Renal cortical epithelial cell (primary cell): ENCODE results near the gene SUN2. TPM values are rescaled to one million over a fixed set of nuclear protein-coding genes. Genes with fewer than 3 reads are reported as not detected.
A peak's percentile ranks its signal among the peaks of the same experiment; 100 is the strongest.

ENCODE experiments used
- DNase-seq: peaks from one replicate; pipeline ENCODE4 v3.0.0-alpha.2; 2011; ENCODE audit warnings: low read depth
- total RNA-seq: library from RNA; depleted of rRNA; stranded (reverse); fragments of >200 nt; gene quantifications from 2 replicates; pipeline ENCODE4 v1.2.3, GENCODE V29; 2014

Gene SUN2
- total RNA-seq, 1 donor from 2014 or later = 117 TPM

DNA sequence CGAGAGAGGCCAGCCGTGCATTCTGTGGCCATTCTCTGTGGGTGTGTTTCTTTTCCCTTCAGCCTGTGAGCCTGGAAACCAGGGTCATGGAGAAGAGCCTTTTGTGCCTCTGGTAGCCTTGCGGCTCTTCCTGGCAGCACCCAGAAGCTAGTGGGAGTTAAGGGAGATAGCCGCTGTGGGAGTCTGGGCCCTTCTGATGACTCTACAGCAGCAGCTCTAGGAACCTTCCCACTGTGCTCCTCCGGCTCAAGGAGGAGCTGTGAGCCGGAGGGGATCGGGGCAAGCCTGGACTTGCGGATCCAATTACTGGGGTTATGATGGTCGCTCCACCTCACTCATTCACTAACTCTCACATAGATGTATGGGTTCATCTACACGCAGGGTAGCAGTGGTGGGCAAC is 39.5 kb downstream of the SUN2 start:
- DNase-seq = no peak

GRCh38 chr22:38715852-38716251 is 39.9 kb downstream of the SUN2 start:
- no peak for DNase-seq

DNA sequence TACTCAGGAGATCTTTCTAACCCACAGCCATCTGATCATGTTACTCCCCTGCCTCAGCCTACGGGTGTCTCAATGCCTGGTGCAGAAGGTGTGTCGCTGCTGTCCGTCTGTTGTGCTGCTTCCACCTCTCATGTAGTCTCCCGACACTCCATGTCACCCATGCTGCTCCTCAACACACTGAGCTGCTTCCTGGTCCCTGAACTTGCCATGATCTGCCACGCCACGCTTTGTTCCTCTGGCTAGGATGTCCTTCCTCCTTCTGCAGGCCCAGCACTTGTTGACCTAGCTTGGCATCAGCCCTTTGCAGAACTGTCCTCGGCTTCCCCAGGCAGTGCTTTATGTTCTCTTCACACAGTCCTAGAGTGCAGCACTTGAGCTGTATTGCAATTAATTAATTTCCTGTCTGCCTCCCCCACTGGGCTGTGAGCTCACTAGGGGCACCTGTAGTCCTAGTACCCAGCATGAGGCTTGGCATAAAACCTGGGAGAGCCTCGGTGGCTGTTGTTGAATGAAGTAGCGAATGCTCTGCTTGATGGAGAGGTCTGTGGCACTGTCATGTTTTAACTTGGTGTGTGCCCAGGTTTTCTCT is 40.5 kb downstream of the SUN2 start:
- no peak for DNase-seq

GRCh38 chr22:38713921-38714320 is 41.9 kb downstream of the SUN2 start:
- DNase-seq = no peak

GRCh38 chr22:38712486-38713207 is 43.2 kb downstream of the SUN2 start:
- DNase-seq = no peak

- DNase-seq = no peak
These were observed 44.9 kb downstream of the SUN2 start for GRCh38 chr22:38710866-38711265.

DNA sequence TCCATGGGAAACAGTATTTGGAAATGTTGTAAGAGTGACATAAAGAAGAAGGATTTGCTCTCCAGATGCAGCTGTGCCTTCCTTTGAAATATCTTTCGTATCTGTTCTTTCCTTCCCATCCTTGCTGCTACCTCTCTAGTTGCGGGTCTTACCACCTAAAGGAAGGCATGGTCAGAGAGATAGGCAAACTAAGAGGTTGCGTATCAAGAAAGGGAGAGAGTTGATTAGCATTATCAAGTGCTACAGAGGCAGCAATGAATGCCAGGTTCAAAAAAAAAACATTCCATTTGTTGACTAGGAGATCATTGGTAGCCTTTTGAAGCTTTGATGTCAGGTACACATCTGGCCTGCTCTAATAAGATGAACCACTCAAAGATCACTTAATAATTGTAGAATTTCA is 45.4 kb downstream of the SUN2 start:
- no peak for DNase-seq

DNA sequence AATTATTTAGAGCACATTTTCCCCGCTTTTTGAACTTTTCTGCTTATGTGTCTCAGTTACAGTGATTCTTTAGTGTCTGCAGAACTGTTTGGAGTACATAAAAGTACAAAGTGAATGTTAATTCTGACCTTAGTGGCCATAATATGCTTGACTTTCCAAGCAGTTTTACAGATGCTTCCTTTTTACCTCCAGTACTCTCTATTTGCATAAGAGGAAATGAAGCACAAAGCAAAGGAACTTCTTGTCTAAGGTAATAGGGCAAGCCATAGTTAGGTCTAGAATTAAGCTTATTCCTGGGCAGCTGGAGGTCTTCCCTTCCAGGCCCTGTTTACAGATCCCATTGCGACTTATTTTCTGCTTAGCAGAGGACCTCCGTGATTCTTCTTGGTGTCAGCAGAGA is 46.5 kb downstream of the SUN2 start:
- no peak for DNase-seq

DNA sequence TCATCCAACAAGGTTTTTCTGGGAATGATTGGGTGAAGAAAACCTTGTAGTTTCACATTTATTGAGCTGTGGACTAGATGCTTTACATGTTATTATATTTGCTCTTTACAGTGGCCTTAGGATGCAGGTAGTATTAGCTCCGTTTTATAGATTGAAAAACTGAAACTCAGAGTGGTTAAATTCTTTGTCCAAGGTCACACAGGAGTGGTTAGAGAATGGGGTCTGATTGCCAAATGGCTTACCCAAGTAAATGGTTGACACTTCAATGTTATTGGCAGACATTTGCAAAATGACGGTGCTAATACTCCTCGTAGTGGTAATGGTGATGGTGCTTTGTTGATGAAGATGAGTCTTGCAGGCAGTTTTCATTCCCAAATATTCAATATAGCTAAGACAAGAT is 47.8 kb downstream of the SUN2 start:
- DNase-seq = no peak

DNA sequence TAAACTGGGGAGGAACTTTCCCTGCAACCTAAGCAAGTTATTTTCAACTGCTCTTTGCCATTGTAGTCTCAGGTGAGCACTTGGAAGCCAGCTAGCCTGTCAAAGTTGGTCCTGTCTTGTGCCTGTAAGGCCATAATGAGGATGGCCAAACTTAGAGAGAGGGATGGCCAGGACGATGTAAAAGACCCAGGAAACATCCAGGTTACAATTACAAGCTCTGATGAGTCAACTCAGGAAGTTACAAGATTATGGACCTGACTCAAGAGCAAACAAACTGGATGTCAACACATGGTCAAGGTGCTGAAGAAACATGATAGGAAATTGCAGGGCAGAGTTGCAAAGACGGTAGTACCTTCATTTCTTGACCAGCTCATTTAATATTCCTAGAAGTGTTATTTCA is 48.5 kb downstream of the SUN2 start:
- peak; percentile 85 for DNase-seq

- DNase-seq = peak; percentile 38
These were observed 49.0 kb downstream of the SUN2 start for GRCh38 chr22:38706901-38707195.

GRCh38 chr22:38706101-38706900 is 49.5 kb downstream of the SUN2 start:
- DNase-seq = no peak

DNA sequence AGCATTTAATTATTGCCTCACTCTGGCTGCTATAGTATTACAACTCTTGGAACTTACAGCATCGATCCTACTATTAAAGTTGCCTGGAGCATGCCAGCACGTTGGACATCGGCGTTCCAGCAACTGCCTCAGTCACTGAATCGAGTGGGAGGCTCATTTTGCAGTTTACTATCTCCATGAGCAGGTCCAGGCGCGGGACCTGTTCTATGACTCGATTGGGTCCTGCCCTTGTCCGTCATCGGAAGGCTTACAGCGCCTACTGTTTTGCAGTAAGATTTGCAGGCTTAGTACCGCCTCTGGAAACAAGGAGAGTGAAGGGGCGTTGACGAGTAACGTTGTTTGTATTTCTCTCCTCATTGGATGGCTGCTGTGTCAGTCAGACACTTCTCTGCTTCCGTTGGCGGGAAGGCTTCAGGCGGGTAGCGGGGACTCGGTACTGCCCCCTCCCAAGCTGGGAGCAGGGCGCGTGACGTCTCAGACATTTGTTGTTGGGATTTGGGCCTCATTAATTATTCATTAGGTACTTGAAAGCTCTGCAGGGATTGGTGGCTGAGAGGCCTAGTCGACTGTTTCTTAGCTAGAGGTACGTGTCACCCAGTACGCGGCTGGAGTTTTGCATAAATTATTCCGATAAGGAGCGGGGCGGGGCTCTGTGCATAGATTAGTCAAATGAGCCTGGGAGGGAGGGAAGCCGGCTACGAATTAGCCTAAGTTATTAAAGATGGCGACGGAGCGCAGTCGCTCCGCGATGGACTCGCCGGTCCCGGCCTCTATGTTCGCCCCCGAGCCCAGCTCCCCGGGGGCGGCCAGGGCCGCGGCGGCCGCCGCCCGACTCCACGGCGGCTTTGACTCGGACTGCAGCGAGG is 50.3 kb downstream of the SUN2 start, which contains the start of gene GTPBP1:
Gene GTPBP1, plus strand, starts transcription at position 710 of the 866 bp plus-strand sequence. Its CDS starts 12 bp downstream, at position 722.
- peak; percentile 100 for DNase-seq

DNA sequence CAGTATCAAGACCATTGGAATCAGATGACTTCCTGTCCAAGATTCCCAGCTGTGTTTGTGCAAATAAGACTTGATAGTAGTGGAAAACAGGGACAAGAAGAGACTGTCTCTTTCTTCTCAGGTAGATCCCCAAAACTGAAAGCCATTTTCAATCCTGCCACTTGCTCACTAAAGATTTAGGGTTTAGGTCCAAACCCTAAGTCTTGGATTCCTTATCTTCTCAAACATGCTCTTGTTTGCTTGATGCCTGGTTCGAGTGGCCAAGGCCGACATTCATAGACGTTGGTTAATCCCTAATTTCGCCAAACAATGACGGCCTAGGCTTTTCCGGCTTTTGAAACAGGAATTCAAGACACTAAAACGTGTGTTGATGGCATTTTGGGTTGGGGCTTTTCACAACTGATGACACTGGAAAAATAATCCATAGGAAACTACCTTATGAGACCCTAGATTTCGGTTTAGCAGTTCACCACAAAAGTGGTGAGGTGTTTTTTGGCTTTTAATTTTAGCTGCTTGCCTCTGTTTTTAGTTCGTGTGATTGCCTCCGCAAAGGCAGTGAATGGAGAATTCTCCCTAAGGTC is 51.1 kb downstream of the SUN2 start:
- DNase-seq = no peak

GRCh38 chr22:38700789-38701628 is 54.8 kb downstream of the SUN2 start, which contains the start of gene JOSD1:
Gene JOSD1 (minus strand): TSS chr22:38700943. CDS start chr22:38699987, 956 bp downstream.
- peak; percentile 66 for DNase-seq

DNA sequence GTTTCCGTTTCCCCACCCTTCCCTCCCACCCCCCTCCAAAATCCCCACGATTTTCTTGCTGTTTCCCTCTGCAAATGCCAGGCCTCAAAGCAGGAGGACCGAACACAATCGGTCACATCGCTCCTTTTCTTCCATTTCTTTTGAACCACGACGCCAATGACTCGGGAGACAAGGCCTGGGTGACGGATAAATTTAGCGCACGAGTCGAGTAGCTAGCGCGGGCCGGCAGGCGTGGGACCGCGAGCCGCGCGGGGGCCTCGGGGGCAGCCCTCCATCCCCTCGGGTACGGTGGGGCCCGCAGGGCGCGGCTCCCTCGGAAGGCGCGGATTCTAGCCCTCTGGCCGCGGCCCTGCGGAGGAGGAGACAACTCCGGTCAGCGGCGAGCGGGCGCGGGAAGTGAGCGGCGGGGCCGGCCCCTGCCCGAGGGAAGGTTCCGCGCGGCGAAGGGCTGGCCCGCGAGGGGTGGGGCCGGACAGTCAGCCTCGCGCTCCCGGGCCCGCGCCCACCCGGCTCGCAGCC is 55.5 kb downstream of the SUN2 start:
- no peak for DNase-seq

- DNase-seq = peak; percentile 51
These were observed 56.0 kb downstream of the SUN2 start for GRCh38 chr22:38699784-38700183.

DNA sequence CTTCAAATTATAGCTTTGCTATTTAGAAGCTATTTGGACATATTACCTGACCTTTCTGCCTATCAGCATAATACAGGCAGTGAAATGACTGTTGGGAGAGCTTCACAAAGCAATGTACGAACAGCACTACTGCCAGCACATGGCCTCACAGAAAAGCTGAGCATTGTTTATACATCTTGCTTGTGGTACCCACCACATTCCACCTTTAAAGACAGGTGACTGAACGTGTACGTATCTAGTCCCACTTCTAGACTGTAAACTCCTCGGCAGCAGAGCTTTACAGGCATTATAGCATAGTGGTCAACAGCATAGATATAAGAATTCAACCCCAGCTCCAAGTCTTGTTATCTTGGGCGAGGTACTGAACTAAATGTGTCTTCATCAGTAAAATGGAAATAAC is 56.7 kb downstream of the SUN2 start:
- DNase-seq = no peak

- no peak for DNase-seq
These were observed 57.2 kb downstream of the SUN2 start for GRCh38 chr22:38698407-38699094.
